Fibroblast of pulmonary artery (primary cell): Measurements from ENCODE around the gene ZFR.
A peak's percentile ranks its signal among the peaks of the same experiment; 100 is the strongest.
"Not testable (repeated sequence)": the region's sequence is repeated elsewhere in the genome, so short reads cannot be mapped to it uniquely, and the experiment has no call there.

Source experiments
- DNase-seq: peaks from one replicate; pipeline ENCODE4 v3.0.0-alpha.2; 2010; ENCODE audit warnings: low read depth
- H3K4me3 ChIP-seq: replicated peaks from 2 replicates; pipeline ENCODE4 v1.5.1; 2011; ENCODE audit warnings: low read depth, mild to moderate bottlenecking, control low read depth, low read length, moderate library complexity
- CTCF ChIP-seq: IDR thresholded peaks from 2 replicates; pipeline ENCODE4 v1.5.1; 2011; ENCODE audit warnings: mild to moderate bottlenecking, control low read depth, low read length, inconsistent platforms; ENCODE audit errors: missing control alignments

Gene ZFR

GRCh38 chr5:32325616-32326015 is 118.9 kb downstream of the ZFR start:
- H3K4me3 ChIP-seq = no peak overlapping the region
- DNase-seq = no peak
- TF ChIP-seq CTCF = no peak

GRCh38 chr5:32325062-32325461 is 119.5 kb downstream of the ZFR start:
- H3K4me3 ChIP-seq = no peak overlapping the region
- no peak for TF ChIP-seq CTCF
- peak; percentile 28 for DNase-seq

- no peak overlapping the region for H3K4me3 ChIP-seq
- no peak for DNase-seq
- no peak for TF ChIP-seq CTCF
These were observed 120.8 kb downstream of the ZFR start for GRCh38 chr5:32323741-32324140.

- no peak for TF ChIP-seq CTCF
- no peak overlapping the region for H3K4me3 ChIP-seq
- no peak for DNase-seq
These were observed 121.7 kb downstream of the ZFR start for GRCh38 chr5:32322882-32323281.

- H3K4me3 ChIP-seq, DNase-seq: not testable (repeated sequence)
These were observed 122.8 kb downstream of the ZFR start for GRCh38 chr5:32321787-32322186.

GRCh38 chr5:32320576-32320975 is 124.0 kb downstream of the ZFR start:
- H3K4me3 ChIP-seq = no peak overlapping the region
- no peak for TF ChIP-seq CTCF
- no peak for DNase-seq

- TF ChIP-seq CTCF = no peak
- no peak for DNase-seq
These were observed 124.5 kb downstream of the ZFR start for GRCh38 chr5:32319926-32320543.

GRCh38 chr5:32319392-32319791 is 125.1 kb downstream of the ZFR start:
- no peak overlapping the region for H3K4me3 ChIP-seq
- no peak for DNase-seq
- no peak for TF ChIP-seq CTCF

More at GRCh38 chr5:32319926-32320543, 124.5 kb downstream of the ZFR start:
- H3K4me3 ChIP-seq = no peak overlapping the region
